ENCODE measurements around the gene INTS3.

- TF ChIP-seq CTCF (IDR thresholded peaks at IDR 0.05 in 4 of 5, conservative IDR thresholded peaks at IDR 0.05 in 1 of 5) (no peak), POLR2A (IDR thresholded peaks at IDR 0.05) (no peak)
These were observed 67.5 kb downstream of the INTS3 start for GRCh38 chr1:153795330-153795837.
